ES-I3 (cell line): ENCODE results near the gene SUSD6.

Source experiments
- H3K36me3 ChIP-seq: 2 replicates; pipeline ENCODE4 v1.6.1; 2013; ENCODE audit warnings: mild to moderate bottlenecking, low read length, control low read depth, moderate library complexity; ENCODE audit not compliant: insufficient read depth
- H3K4me1 ChIP-seq: 2 replicates; pipeline ENCODE4 v1.6.1; 2013; ENCODE audit warnings: mild to moderate bottlenecking, control low read depth, low read length; ENCODE audit not compliant: insufficient read depth
- H3K9ac ChIP-seq: 2 replicates; pipeline ENCODE4 v1.6.1; 2013; ENCODE audit warnings: low read depth, mild to moderate bottlenecking, low read length, moderate library complexity
- H3K9me3 ChIP-seq: 2 replicates; pipeline ENCODE4 v1.6.1; 2013; ENCODE audit warnings: mild to moderate bottlenecking, low read length, moderate library complexity; ENCODE audit not compliant: control insufficient read depth, insufficient read depth

The SUSD6 gene

GRCh38 chr14:69606258-69607184, 4.9 kb upstream of the SUSD6 start:
- Histone ChIP-seq H3K9me3 (no peaks in the 10 kb centered on the region), H3K4me1 (no peaks in the 10 kb centered on the region; the same call in 1 of the 2 replicates), H3K9ac (no peak overlapping the region), H3K36me3 (no peaks in the 10 kb centered on the region)

DNA sequence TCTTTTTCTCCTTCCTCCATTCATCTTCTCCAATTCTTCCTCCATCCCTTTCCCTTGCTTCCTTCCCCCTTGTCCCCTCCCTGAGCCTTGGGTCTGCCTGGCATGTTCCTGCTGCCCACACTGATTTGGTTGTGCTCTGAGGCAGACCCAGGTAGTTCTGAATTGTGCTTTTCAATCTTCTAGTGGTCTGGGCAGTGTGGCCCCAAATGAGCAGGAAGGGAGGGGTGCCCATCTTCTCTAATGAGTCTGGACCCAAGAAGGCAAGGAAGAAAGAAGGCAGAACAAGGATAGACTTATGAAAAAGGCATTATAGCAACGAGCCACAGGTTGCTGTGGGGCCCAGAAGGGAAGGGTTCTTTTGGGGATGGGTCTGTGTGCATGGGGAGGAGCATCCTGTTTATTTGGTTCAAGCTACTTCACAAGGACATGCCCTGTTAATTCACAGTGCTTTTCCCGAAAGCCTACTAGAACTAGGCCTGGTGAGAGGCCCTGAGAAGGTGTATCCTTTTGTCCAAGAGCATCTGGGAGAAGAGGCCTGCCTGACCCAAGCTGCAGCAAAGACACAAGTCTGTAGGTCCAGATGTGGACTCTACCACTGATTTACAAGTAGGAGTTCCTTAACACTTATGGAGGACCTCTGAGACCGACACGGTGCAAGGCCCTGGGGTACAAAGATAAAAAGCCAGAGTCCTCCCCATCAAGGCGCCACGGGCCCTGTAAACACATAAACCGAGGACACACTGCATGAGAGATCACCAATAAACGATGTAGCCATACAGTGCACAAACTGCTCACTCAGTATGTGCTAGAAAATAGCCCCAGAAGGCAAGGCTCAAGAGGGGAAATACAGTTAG, 1.1 kb upstream of the SUSD6 start:
- Histone ChIP-seq H3K4me1 (peaks cover 11% of the 10 kb centered on the region; the same call in 1 of the 2 replicates), H3K9me3 (no peaks in the 10 kb centered on the region; the same call in 1 of the 2 replicates), H3K9ac (peak overlapping the region; percentile 70), H3K36me3 (no peaks in the 10 kb centered on the region)

- H3K36me3 ChIP-seq = no peaks in the 10 kb centered on the region
- peak overlapping the region; percentile 70 for H3K9ac ChIP-seq
- H3K4me1 ChIP-seq = peaks cover 11% of the 10 kb centered on the region; the same call in 1 of the 2 replicates
- H3K9me3 ChIP-seq = no peaks in the 10 kb centered on the region; the same call in 1 of the 2 replicates
Observed at GRCh38 chr14:69610874-69611171, 573 bp upstream of the SUSD6 start.

- Histone ChIP-seq H3K9me3 (no peaks in the 10 kb centered on the region; the same call in 1 of the 2 replicates), H3K9ac (peak overlapping the region; percentile 78), H3K4me1 (peaks cover 11% of the 10 kb centered on the region), H3K36me3 (no peaks in the 10 kb centered on the region)
Observed at GRCh38 chr14:69612014-69612782, 802 bp downstream of the SUSD6 start.

- Histone ChIP-seq H3K4me1 (peaks cover 11% of the 10 kb centered on the region), H3K9me3 (no peaks in the 10 kb centered on the region; the same call in 1 of the 2 replicates), H3K9ac (peak overlapping the region; percentile 78; the same call in 1 of the 2 replicates), H3K36me3 (no peaks in the 10 kb centered on the region)
Observed at GRCh38 chr14:69612783-69613130, 1.4 kb downstream of the SUSD6 start.

- Histone ChIP-seq H3K9ac (0 out of 2 replicates have a peak overlapping the region, but pooled peaks have one; percentile 78), H3K4me1 (peaks cover 11% of the 10 kb centered on the region), H3K9me3 (no peaks in the 10 kb centered on the region; the same call in 1 of the 2 replicates), H3K36me3 (no peaks in the 10 kb centered on the region)
Observed at GRCh38 chr14:69613312-69614073, 2.1 kb downstream of the SUSD6 start.

- Histone ChIP-seq H3K36me3 (no peaks in the 10 kb centered on the region), H3K9ac (no peak overlapping the region), H3K4me1 (peaks cover 11% of the 10 kb centered on the region), H3K9me3 (no peaks in the 10 kb centered on the region; the same call in 1 of the 2 replicates)
Observed at GRCh38 chr14:69614592-69614991, 3.2 kb downstream of the SUSD6 start.

DNA sequence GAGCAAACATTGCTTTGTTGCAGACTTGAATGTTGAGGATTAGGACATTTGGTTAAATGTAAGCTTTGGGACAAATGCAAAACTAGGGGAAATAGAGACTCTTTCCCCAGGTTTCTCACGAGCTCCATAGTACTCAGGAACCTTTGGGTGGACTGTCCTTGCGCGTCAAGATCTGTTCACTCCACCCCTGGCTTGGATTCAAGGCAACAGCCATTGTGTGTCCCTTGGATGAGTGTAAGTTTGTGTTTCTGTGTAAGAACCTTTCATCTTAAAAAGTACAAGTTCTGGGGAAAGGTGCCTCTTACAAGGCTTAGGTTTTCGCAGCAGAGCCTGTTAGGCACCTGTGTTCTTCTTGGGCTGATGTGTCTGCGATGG, 3.7 kb downstream of the SUSD6 start:
- H3K9ac ChIP-seq = no peak overlapping the region

DNA sequence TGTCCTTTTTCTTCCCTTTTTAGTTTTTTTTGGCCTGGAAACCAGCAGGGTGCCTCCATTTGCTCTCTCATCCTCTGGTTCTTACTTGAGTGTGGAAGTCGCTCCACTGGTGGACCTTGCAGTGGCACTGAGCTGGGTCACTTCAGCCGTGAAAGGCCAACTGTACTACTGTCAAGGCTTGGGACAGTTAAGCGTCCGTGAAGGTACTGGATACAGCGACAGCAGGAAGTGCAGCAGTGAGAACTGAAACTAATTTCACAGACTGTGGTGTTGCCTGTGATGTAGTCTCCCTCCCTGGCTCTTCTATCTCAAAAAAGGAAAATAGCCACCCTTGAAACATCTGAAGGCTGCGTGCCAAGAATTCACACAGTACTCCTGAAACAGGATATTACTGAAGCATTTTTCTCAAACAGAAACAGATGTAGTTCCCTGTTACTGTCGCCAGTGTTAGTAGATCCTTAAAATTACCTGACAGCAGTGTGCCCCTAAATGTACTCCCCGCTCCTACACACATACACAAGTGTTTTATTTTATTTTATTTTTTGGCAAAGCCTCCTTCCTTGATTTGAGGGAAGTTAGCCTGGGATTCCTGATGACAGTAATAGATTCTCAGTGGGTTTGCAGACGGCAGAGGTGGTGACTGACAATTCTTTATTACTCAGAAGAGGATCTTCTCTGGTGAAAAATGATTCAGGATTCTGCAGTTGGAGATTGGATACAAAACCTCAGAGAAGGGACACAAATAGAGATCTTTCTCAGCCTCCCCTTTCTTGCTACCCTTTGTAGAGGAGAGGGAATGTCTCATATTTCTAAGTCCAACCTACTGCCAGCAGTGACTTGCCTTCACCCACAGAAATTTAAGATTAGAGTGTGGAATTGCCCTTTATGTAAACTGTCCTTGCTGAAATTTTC, 4.4 kb downstream of the SUSD6 start:
- Histone ChIP-seq H3K9me3 (no peaks in the 10 kb centered on the region; the same call in 1 of the 2 replicates), H3K4me1 (peaks cover 11% of the 10 kb centered on the region), H3K9ac (no peak overlapping the region), H3K36me3 (no peaks in the 10 kb centered on the region)

More for the DNA sequence above, 3.7 kb downstream of the SUSD6 start:
- Histone ChIP-seq H3K4me1 (peaks cover 11% of the 10 kb centered on the region), H3K36me3 (no peaks in the 10 kb centered on the region), H3K9me3 (no peaks in the 10 kb centered on the region; the same call in 1 of the 2 replicates)

- Histone ChIP-seq H3K36me3 (no peaks in the 10 kb centered on the region), H3K9me3 (no peaks in the 10 kb centered on the region; the same call in 1 of the 2 replicates), H3K4me1 (peaks cover 11% of the 10 kb centered on the region), H3K9ac (no peak overlapping the region)
Observed at GRCh38 chr14:69616408-69616773, 5.0 kb downstream of the SUSD6 start.

DNA sequence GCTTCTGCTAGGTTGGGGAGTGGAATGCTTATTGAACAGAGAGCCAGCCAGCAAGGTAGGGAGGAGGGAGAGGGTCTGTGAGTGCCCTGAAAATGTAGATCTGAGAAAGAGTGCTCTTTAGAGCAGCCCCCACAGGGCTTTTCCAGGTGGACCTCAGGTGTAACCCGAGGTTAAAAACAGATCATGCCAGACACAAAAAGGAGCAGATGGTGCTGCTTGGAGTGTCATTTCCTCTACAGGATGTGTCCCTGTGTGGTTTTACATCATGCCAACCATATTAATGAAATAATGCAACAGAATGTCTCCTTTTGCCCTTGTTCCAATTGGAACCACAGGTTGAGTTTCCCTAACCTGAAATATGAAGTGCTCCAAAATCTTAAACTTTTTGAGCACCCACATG, 6.4 kb downstream of the SUSD6 start:
- Histone ChIP-seq H3K9me3 (no peaks in the 10 kb centered on the region), H3K4me1 (peaks cover 8% of the 10 kb centered on the region), H3K36me3 (no peaks in the 10 kb centered on the region), H3K9ac (no peak overlapping the region)

DNA sequence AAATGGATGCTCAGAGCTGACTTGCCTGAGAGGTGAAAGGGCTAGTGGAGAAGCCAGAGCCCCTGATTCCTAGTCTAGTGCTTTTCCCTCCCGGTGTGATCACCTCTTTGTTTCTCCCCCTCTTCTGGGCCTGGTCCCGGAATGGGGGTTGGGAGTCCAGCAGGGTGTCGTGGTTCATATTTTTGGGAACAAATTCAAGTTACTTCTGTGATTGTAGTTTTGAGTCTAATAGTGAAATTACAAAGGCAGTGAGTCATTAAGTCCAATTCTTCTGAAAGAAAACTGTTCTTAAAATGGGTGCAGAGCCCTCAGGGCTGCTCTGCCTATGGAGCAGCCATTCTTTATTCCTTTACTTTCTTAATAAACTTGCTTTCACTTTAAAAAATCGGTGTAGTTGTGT, 7.6 kb downstream of the SUSD6 start:
- Histone ChIP-seq H3K9me3 (no peaks in the 10 kb centered on the region), H3K36me3 (no peaks in the 10 kb centered on the region), H3K4me1 (no peaks in the 10 kb centered on the region; the same call in 1 of the 2 replicates), H3K9ac (no peak overlapping the region)

GRCh38 chr14:69620211-69620611, 8.8 kb downstream of the SUSD6 start:
- Histone ChIP-seq H3K36me3 (no peaks in the 10 kb centered on the region), H3K9ac (no peak overlapping the region), H3K9me3 (no peaks in the 10 kb centered on the region), H3K4me1 (no peaks in the 10 kb centered on the region; the same call in 1 of the 2 replicates)
